K562 (cell line): ENCODE measurements around the gene WNT11.

Source experiments
- CHD1 ChIP-seq: fragments of 200-600 bp; sonication (generic); IDR thresholded peaks from one replicate; pipeline ENCODE4 v1.6.1; 2012; ENCODE audit warnings: mild to moderate bottlenecking, moderate library complexity, low read length, inconsistent platforms
- CTCF ChIP-seq, 3 experiments: IDR thresholded peaks in 2 of 3; conservative IDR thresholded peaks in 1 of 3; 2 replicates each; pipeline ENCODE4 v1.5.1; 2011 to 2012; ENCODE audit warnings: low read length in 3 of 3, mild to moderate bottlenecking in 3 of 3, control low read depth in 2 of 3, improper control_type of control experiment in 1 of 3, inconsistent platforms in 1 of 3, low read depth in 1 of 3, mixed read lengths in 1 of 3, moderate library complexity in 1 of 3; ENCODE audit not compliant: insufficient read depth in 2 of 3
- EGR1 ChIP-seq: fragments of 450-650 bp; conservative IDR thresholded peaks from 2 replicates; pipeline ENCODE4 v1.6.1; 2017; ENCODE audit warnings: mild to moderate bottlenecking
- POLR2A ChIP-seq: fragments of 450-650 bp; conservative IDR thresholded peaks from 2 replicates; pipeline ENCODE4 v1.6.1; 2016
- RAD51 ChIP-seq: fragments of 450-650 bp; IDR thresholded peaks from 2 replicates; pipeline ENCODE4 v1.7.1; 2016; ENCODE audit warnings: low read depth, mild to moderate bottlenecking, borderline replicate concordance
- RBM39 ChIP-seq: fragments of 200-400 bp; formaldehyde crosslinking; optimal IDR thresholded peaks from 2 replicates; pipeline ENCODE3; 2018; ENCODE audit warnings: low read depth, low read length
- TARDBP ChIP-seq: fragments of 450-650 bp; IDR thresholded peaks from 2 replicates; pipeline ENCODE4 v1.6.1; 2016
- TSHZ1 ChIP-seq: fragments of 250-450 bp; sonication (Bioruptor Pico); IDR thresholded peaks from 2 replicates; pipeline ENCODE4 v1.4.0; 2020; ENCODE audit warnings: mild to moderate bottlenecking, moderate library complexity
- XRCC5 ChIP-seq: fragments of 200-400 bp; formaldehyde crosslinking; IDR thresholded peaks from 2 replicates; pipeline ENCODE4 v1.6.1; 2017; ENCODE audit warnings: low read depth, mild to moderate bottlenecking, low read length
- ZNF778 ChIP-seq: fragments of 450-650 bp; formaldehyde crosslinking; IDR thresholded peaks from 2 replicates; pipeline ENCODE4 v1.4.0; 2020; ENCODE audit warnings: mild to moderate bottlenecking, moderate library complexity
- TF ChIP-seq, protein P1 (sequence below), 2 experiments: fragments of 450-650 bp; IDR thresholded peaks; 2 replicates each; pipeline ENCODE4 v1.6.1; 2016; ENCODE audit warnings: mild to moderate bottlenecking in 2 of 2, borderline replicate concordance in 1 of 2, low read depth in 1 of 2, moderate library complexity in 1 of 2
- TF ChIP-seq, protein P2 (sequence below): fragments of 450-650 bp; formaldehyde crosslinking; IDR thresholded peaks from 2 replicates; pipeline ENCODE4 v1.4.0; 2022; ENCODE audit warnings: missing genetic modification characterization

- TF ChIP-seq, protein P1, sequence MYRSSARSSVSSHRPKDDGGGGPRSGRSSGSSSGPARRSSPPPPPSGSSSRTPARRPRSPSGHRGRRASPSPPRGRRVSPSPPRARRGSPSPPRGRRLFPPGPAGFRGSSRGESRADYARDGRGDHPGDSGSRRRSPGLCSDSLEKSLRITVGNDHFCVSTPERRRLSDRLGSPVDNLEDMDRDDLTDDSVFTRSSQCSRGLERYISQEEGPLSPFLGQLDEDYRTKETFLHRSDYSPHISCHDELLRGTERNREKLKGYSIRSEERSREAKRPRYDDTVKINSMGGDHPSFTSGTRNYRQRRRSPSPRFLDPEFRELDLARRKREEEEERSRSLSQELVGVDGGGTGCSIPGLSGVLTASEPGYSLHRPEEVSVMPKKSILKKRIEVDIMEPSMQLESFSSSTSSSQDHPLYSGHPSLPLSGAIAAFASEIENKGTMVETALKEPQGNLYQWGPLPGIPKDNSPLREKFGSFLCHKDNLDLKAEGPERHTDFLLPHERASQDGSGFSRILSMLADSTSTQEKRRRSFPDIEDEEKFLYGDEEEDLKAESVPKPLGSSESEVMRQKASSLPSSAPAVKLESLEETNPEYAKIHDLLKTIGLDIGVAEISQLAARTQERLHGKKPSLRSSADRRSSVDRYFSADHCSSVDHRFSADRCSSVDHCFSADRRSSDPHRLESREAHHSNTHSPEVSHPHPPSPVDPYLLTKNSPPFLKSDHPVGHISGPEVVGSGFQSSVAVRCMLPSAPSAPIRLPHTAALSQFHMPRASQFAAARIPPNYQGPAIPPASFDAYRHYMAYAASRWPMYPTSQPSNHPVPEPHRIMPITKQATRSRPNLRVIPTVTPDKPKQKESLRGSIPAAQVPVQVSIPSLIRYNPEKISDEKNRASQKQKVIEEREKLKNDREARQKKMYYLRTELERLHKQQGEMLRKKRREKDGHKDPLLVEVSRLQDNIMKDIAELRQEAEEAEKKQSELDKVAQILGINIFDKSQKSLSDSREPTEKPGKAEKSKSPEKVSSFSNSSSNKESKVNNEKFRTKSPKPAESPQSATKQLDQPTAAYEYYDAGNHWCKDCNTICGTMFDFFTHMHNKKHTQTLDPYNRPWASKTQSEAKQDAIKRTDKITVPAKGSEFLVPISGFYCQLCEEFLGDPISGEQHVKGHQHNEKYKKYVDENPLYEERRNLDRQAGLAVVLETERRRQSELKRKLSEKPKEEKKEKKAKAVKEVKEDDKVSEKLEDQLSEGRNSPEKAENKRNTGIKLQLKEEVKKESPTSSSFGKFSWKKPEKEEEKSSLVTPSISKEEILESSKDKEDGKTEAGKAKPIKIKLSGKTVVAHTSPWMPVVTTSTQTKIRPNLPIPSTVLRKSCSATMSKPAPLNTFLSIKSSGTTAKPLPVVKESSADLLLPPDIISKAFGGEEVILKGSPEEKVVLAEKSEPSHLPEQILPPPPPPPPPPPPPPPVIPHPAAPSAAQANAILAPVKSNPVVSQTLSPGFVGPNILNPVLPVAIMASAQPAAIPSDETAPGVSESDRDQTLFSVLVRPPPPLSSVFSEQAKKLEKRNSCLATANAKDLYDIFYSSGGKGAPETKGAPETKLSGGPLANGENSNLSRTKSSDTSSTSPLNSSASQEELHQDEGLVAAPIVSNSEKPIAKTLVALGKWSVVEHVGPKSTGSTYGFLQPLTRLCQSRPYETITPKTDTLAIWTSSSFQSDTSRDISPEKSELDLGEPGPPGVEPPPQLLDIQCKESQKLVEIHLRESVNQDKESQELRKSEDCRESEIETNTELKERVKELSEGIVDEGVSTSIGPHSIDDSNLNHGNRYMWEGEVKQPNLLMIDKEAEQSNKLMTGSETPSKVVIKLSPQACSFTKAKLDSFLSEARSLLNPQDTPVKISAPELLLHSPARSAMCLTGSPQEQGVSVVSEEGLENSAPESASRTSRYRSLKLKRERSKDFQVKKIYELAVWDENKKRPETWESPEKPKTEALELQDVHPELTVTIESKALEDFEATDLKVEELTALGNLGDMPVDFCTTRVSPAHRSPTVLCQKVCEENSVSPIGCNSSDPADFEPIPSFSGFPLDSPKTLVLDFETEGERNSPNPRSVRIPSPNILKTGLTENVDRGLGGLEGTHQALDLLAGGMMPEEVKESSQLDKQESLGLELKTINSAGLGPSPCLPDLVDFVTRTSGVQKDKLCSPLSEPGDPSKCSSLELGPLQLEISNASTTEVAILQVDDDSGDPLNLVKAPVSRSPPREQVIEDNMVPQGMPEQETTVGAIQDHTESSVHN (IDR thresholded peaks at IDR 0.05; ENCODE audit: borderline replicate concordance in 1 of 2, low read depth in 1 of 2), result no peak
- TF ChIP-seq XRCC5 (no peak), CHD1 (no peak), CTCF (IDR thresholded peaks at IDR 0.05 in 2 of 3, conservative IDR thresholded peaks at IDR 0.05 in 1 of 3; ENCODE audit: insufficient read depth in 2 of 3, low read depth in 1 of 3, low read length in 3 of 3) (peak; percentile 49 to 68 (median 49)), POLR2A (no peak), RAD51 (peak; percentile 87), EGR1 (no peak), TSHZ1 (no peak), TARDBP (no peak), RBM39 (no peak), ZNF778 (CRISPR knock-in tag) (no peak)
- TF ChIP-seq, protein P2, sequence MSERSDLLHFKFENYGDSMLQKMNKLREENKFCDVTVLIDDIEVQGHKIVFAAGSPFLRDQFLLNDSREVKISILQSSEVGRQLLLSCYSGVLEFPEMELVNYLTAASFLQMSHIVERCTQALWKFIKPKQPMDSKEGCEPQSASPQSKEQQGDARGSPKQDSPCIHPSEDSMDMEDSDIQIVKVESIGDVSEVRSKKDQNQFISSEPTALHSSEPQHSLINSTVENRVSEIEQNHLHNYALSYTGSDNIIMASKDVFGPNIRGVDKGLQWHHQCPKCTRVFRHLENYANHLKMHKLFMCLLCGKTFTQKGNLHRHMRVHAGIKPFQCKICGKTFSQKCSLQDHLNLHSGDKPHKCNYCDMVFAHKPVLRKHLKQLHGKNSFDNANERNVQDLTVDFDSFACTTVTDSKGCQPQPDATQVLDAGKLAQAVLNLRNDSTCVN (CRISPR knock-in tag), result no peak
Observed at GRCh38 chr11:76248210-76248609, 41.9 kb upstream of the WNT11 start.
